ENCODE results near the gene SAMHD1.
"Not testable (repeated sequence)": the region's sequence is repeated elsewhere in the genome, so short reads cannot be mapped to it uniquely, and the experiment has no call there.

SAMHD1 gene

GRCh38 chr20:36916199-36916598 lies 35.3 kb downstream of the SAMHD1 start:
- no peak for DNase-seq (ENCODE audit: low spot score)

- no peak for DNase-seq (ENCODE audit: low spot score)
These were observed 42.9 kb downstream of the SAMHD1 start for GRCh38 chr20:36908603-36909002.

GRCh38 chr20:36906086-36906485 lies 45.4 kb downstream of the SAMHD1 start:
- not testable (repeated sequence) for DNase-seq (ENCODE audit: low spot score)

GRCh38 chr20:36905566-36905965 lies 45.9 kb downstream of the SAMHD1 start:
- not testable (repeated sequence) for DNase-seq (ENCODE audit: low spot score)

- no peak for DNase-seq (ENCODE audit: low spot score)
These were observed 46.8 kb downstream of the SAMHD1 start for GRCh38 chr20:36904690-36905089.

- no peak for DNase-seq (ENCODE audit: low spot score)
These were observed 56.5 kb downstream of the SAMHD1 start for GRCh38 chr20:36895036-36895435.

- DNase-seq (ENCODE audit: low spot score): no peak
These were observed 57.7 kb downstream of the SAMHD1 start for GRCh38 chr20:36893801-36894200.

GRCh38 chr20:36891211-36891610 lies 60.3 kb downstream of the SAMHD1 start:
- DNase-seq (ENCODE audit: low spot score): no peak

- no peak for DNase-seq (ENCODE audit: low spot score)
These were observed 60.9 kb downstream of the SAMHD1 start for GRCh38 chr20:36890586-36890985.

- DNase-seq (ENCODE audit: low spot score): no peak
These were observed 62.5 kb downstream of the SAMHD1 start for GRCh38 chr20:36888880-36889516.

GRCh38 chr20:36887752-36888090 lies 63.8 kb downstream of the SAMHD1 start:
- DNase-seq (ENCODE audit: low spot score): no peak

GRCh38 chr20:36886859-36887751 lies 64.4 kb downstream of the SAMHD1 start:
- peak; percentile 93 for DNase-seq (ENCODE audit: low spot score)

GRCh38 chr20:36885356-36885755 lies 66.2 kb downstream of the SAMHD1 start:
- DNase-seq (ENCODE audit: low spot score): no peak

- no peak for DNase-seq (ENCODE audit: low spot score)
These were observed 67.5 kb downstream of the SAMHD1 start for GRCh38 chr20:36883977-36884535.

GRCh38 chr20:36881888-36882287 lies 69.6 kb downstream of the SAMHD1 start:
- no peak for DNase-seq (ENCODE audit: low spot score)

- DNase-seq (ENCODE audit: low spot score): no peak
These were observed 70.2 kb downstream of the SAMHD1 start for GRCh38 chr20:36881331-36881730.

GRCh38 chr20:36880741-36881250 lies 70.7 kb downstream of the SAMHD1 start:
- no peak for DNase-seq (ENCODE audit: low spot score)

GRCh38 chr20:36878941-36879340 lies 72.6 kb downstream of the SAMHD1 start:
- no peak for DNase-seq (ENCODE audit: low spot score)

- no peak for DNase-seq (ENCODE audit: low spot score)
These were observed 75.1 kb downstream of the SAMHD1 start for GRCh38 chr20:36876473-36876833.

- no peak for DNase-seq (ENCODE audit: low spot score)
These were observed 75.6 kb downstream of the SAMHD1 start, which contains the start of gene TLDC2 for GRCh38 chr20:36875702-36876472. Gene TLDC2 (plus strand): TSS chr20:36876138. CDS start chr20:36876175, 37 bp downstream.

GRCh38 chr20:36875093-36875492 lies 76.4 kb downstream of the SAMHD1 start:
- not testable (repeated sequence) for DNase-seq (ENCODE audit: low spot score)
